H1 (cell line): ENCODE measurements around the gene KNCN. TPM values are rescaled to one million over a fixed set of nuclear protein-coding genes. Genes with fewer than 3 reads are reported as not detected.

Experiments
- CTCF ChIA-PET: fragments of 300-600 bp; sonication (Branson Sonifier 250); formaldehyde crosslinking; loops from one replicate; lab custom pipeline; 2021; ENCODE audit not compliant: partially characterized antibody; lab: Charles Lee
- POLR2A ChIA-PET: fragments of 300-600 bp; sonication (Branson Sonifier 250); formaldehyde crosslinking; loops from one replicate; lab custom pipeline; 2021; ENCODE audit warnings: inconsistent platforms; ENCODE audit not compliant: partially characterized antibody; lab: Charles Lee
- DNase-seq, 2 experiments: peaks; one replicate each; pipeline versions ENCODE4 v3.0.0 to v3.0.0-alpha.2; 2010 to 2022; ENCODE audit warnings: low spot score in 2 of 2, low read depth in 1 of 2, mixed read lengths in 1 of 2
- FAIRE-seq: peaks from 2 replicates; lab custom pipeline; 2011; peaks lifted over from hg19 to GRCh38; lab: Jason Lieb, UNC
- H2AFZ ChIP-seq: 2 replicates; pipeline ENCODE4 v1.8.1; 2012; ENCODE audit warnings: low read length, inconsistent platforms
- H2AK5ac ChIP-seq: 2 replicates; pipeline ENCODE4 v1.6.1; 2013; ENCODE audit warnings: low read depth, low read length
- H2BK120ac ChIP-seq: replicated peaks from 2 replicates; pipeline ENCODE3; 2013; ENCODE audit warnings: low read depth, low read length, inconsistent platforms
- H2BK12ac ChIP-seq: 2 replicates; pipeline ENCODE4 v1.6.1; 2013; ENCODE audit warnings: low read depth, low read length
- H2BK15ac ChIP-seq: 2 replicates; pipeline ENCODE4 v1.6.1; 2013; ENCODE audit warnings: low read length
- H2BK20ac ChIP-seq: 2 replicates; pipeline ENCODE4 v1.6.1; 2013; ENCODE audit warnings: low read length
- H2BK5ac ChIP-seq: 2 replicates; pipeline ENCODE4 v1.6.1; 2013; ENCODE audit warnings: low read depth, low read length
- H3K14ac ChIP-seq: 2 replicates; pipeline ENCODE4 v1.6.1; 2013; ENCODE audit warnings: inconsistent platforms; ENCODE audit not compliant: insufficient read length
- H3K18ac ChIP-seq: 2 replicates; pipeline ENCODE4 v1.6.1; 2013; ENCODE audit warnings: low read length; ENCODE audit errors: extremely low read depth
- H3K23ac ChIP-seq: 2 replicates; pipeline ENCODE4 v1.6.1; 2013; ENCODE audit warnings: inconsistent platforms; ENCODE audit not compliant: insufficient read length
- H3K23me2 ChIP-seq: 2 replicates; pipeline ENCODE4 v1.6.1; 2013; ENCODE audit warnings: low read depth, low read length
- H3K27ac ChIP-seq: 2 replicates; pipeline ENCODE4 v1.6.1; 2011; ENCODE audit warnings: low read depth, low read length, inconsistent platforms
- H3K27me3 ChIP-seq, 4 experiments: replicated peaks in 1 of 4; 1 replicate in 1 of 4; 2 replicates in 3 of 4; pipeline versions ENCODE4 v1.6.1 to v1.8.1; 2011 to 2013; ENCODE audit warnings: low read length in 3 of 4, mild to moderate bottlenecking in 3 of 4, inconsistent platforms in 2 of 4, mixed read lengths in 2 of 4, moderate library complexity in 1 of 4; ENCODE audit not compliant: control insufficient read depth in 3 of 4, insufficient read depth in 3 of 4; ENCODE audit errors: extremely low read depth in 1 of 4
- H3K36me3 ChIP-seq, 4 experiments: 2 replicates each; pipeline versions ENCODE4 v1.6.1 to v1.8.1; 2011 to 2013; ENCODE audit warnings: mild to moderate bottlenecking in 4 of 4, low read length in 3 of 4, moderate library complexity in 2 of 4, control low read depth in 1 of 4, inconsistent platforms in 1 of 4; ENCODE audit not compliant: insufficient read depth in 4 of 4, control insufficient read depth in 2 of 4
- H3K4ac ChIP-seq: replicated peaks from 2 replicates; pipeline ENCODE3; 2013; ENCODE audit warnings: low read length, low read depth, mixed read lengths, inconsistent platforms; ENCODE audit not compliant: insufficient read length
- H3K4me1 ChIP-seq, 4 experiments: replicated peaks in 1 of 4; 1 replicate in 1 of 4; 2 replicates in 3 of 4; pipeline versions ENCODE4 v1.6.1 to v1.8.1; 2011 to 2013; ENCODE audit warnings: low read length in 3 of 4, inconsistent platforms in 2 of 4, mixed read lengths in 1 of 4; ENCODE audit not compliant: insufficient read depth in 4 of 4, control insufficient read depth in 3 of 4
- H3K4me2 ChIP-seq, 2 experiments: 2 replicates each; pipeline versions ENCODE4 v1.6.1 to v1.8.1; 2011 to 2013; ENCODE audit warnings: low read depth in 2 of 2, low read length in 2 of 2, control low read depth in 1 of 2, inconsistent platforms in 1 of 2, mild to moderate bottlenecking in 1 of 2; ENCODE audit not compliant: insufficient read depth in 1 of 2
- H3K4me3 ChIP-seq, 4 experiments: fragments of 200-600, 300-600 bp in 1 of 4; sonication (generic), shearing (Covaris generic), sonication (Bioruptor Twin) in 1 of 4; 2 replicates each; pipeline versions ENCODE4 v1.5.1 to v1.8.1; 2011 to 2016; ENCODE audit warnings: low read length in 4 of 4, low read depth in 3 of 4, control low read depth in 2 of 4, inconsistent platforms in 2 of 4, mild to moderate bottlenecking in 2 of 4, mixed read lengths in 1 of 4, moderate library complexity in 1 of 4; ENCODE audit not compliant: insufficient read depth in 2 of 4; ENCODE audit errors: extremely low read depth in 1 of 4
- H3K56ac ChIP-seq: replicated peaks from 2 replicates; pipeline ENCODE3; 2013; ENCODE audit warnings: low read depth, mild to moderate bottlenecking, mixed read lengths, low read length, inconsistent platforms; ENCODE audit not compliant: insufficient read length
- H3K79me1 ChIP-seq: 2 replicates; pipeline ENCODE4 v1.6.1; 2013; ENCODE audit warnings: low read depth, low read length, control low read depth
- H3K79me2 ChIP-seq, 2 experiments: 2 replicates each; pipeline versions ENCODE4 v1.6.1 to v1.8.1; 2012 to 2013; ENCODE audit warnings: low read length in 2 of 2, mild to moderate bottlenecking in 2 of 2, inconsistent platforms in 1 of 2; ENCODE audit not compliant: insufficient read depth in 2 of 2, control insufficient read depth in 1 of 2
- H3K9ac ChIP-seq, 4 experiments: replicated peaks in 1 of 4; 1 replicate in 1 of 4; 2 replicates in 3 of 4; pipeline versions ENCODE4 v1.6.1 to v1.8.1; 2011 to 2013; ENCODE audit warnings: low read depth in 3 of 4, low read length in 3 of 4, control low read depth in 2 of 4, mild to moderate bottlenecking in 2 of 4, moderate library complexity in 2 of 4, inconsistent platforms in 1 of 4; ENCODE audit errors: extremely low read depth in 1 of 4
- H3K9me3 ChIP-seq, 2 experiments: 2 replicates each; pipeline versions ENCODE4 v1.6.1 to v1.8.1; 2012 to 2013; ENCODE audit warnings: mild to moderate bottlenecking in 2 of 2, moderate library complexity in 2 of 2, control low read depth in 1 of 2, inconsistent platforms in 1 of 2, low read depth in 1 of 2, low read length in 1 of 2, mixed read lengths in 1 of 2; ENCODE audit not compliant: insufficient read depth in 2 of 2
- H4K20me1 ChIP-seq, 2 experiments: replicated peaks in 1 of 2; 2 replicates each; pipeline versions ENCODE3 to v1.8.1; 2011 to 2013; ENCODE audit warnings: inconsistent platforms in 2 of 2, low read length in 2 of 2, mild to moderate bottlenecking in 1 of 2; ENCODE audit not compliant: insufficient read depth in 2 of 2, control insufficient read depth in 1 of 2
- H4K5ac ChIP-seq: 2 replicates; pipeline ENCODE4 v1.6.1; 2013; ENCODE audit warnings: low read length, low read depth, mixed read lengths, inconsistent platforms; ENCODE audit not compliant: insufficient read length
- H4K8ac ChIP-seq: 2 replicates; pipeline ENCODE4 v1.8.0; 2013; ENCODE audit warnings: mild to moderate bottlenecking, moderate library complexity, low read length, inconsistent platforms; ENCODE audit not compliant: insufficient read depth; ENCODE audit errors: extremely low read depth
- H4K91ac ChIP-seq: replicated peaks from 2 replicates; pipeline ENCODE3; 2013; ENCODE audit warnings: low read length, mixed read lengths, inconsistent platforms; ENCODE audit not compliant: insufficient read length
- CHD2 ChIP-seq: IDR thresholded peaks from 2 replicates; pipeline ENCODE4 v1.6.1; 2012; ENCODE audit warnings: low read length, improper control_type of control experiment
- EGR1 ChIP-seq: IDR thresholded peaks from 2 replicates; pipeline ENCODE4 v1.6.1; 2011; ENCODE audit warnings: low read depth, low read length, borderline replicate concordance
- FOSL1 ChIP-seq: IDR thresholded peaks from 2 replicates; pipeline ENCODE4 v1.6.1; 2011; ENCODE audit warnings: mild to moderate bottlenecking, low read depth, low read length, moderate library complexity; ENCODE audit not compliant: insufficient read depth
- NANOG ChIP-seq: IDR thresholded peaks from 2 replicates; pipeline ENCODE4 v1.6.1; 2011; ENCODE audit warnings: low read length, low read depth, mild to moderate bottlenecking, inconsistent platforms; ENCODE audit not compliant: insufficient read depth, poor library complexity, severe bottlenecking
- RAD21 ChIP-seq, 2 experiments: IDR thresholded peaks in 1 of 2; conservative IDR thresholded peaks in 1 of 2; 2 replicates each; pipeline ENCODE4 v1.6.1; 2011; ENCODE audit warnings: low read depth in 2 of 2, low read length in 2 of 2, improper control_type of control experiment in 1 of 2, inconsistent platforms in 1 of 2, mild to moderate bottlenecking in 1 of 2, moderate library complexity in 1 of 2
- SRF ChIP-seq: IDR thresholded peaks from 2 replicates; pipeline ENCODE4 v1.6.1; 2011; ENCODE audit warnings: mild to moderate bottlenecking, low read depth, low read length, moderate library complexity
- TAF1 ChIP-seq: IDR thresholded peaks from 2 replicates; pipeline ENCODE4 v1.6.1; 2011; ENCODE audit warnings: mild to moderate bottlenecking, low read depth, low read length
- WGBS, 2 experiments: shearing (Covaris generic) in 1 of 2; methylation state at CpG; one replicate each; pipeline versions ENCODE4 v1.1.6 to v1.1.7; 2013 to 2015; ENCODE audit warnings: low lambda C conversion rate in 2 of 2, mixed read lengths in 2 of 2, inconsistent platforms in 1 of 2, low coverage in 1 of 2, missing lambda C conversion rate in 1 of 2; ENCODE audit not compliant: insufficient replicate concordance in 2 of 2, insufficient coverage in 1 of 2, insufficient read length in 1 of 2; ENCODE audit errors: extremely low coverage in 1 of 2, missing lambda C conversion rate in 1 of 2; 5-methylcytosine and 5-hydroxymethylcytosine counted together
- polyA plus RNA-seq, 7 experiments: library from polyadenylated mRNA; depleted of rRNA in 3 of 7; stranded (reverse) in 5 of 7; unstranded in 2 of 7; fragments of >200 nt in 5 of 7; fragments of 200-250 nt in 2 of 7; gene quantifications; 1 replicate in 5 of 7; 2 replicates in 1 of 7; 4 replicates in 1 of 7; pipeline versions ENCODE4 v1.2.1 to v1.2.3, GENCODE V29; 2011 to 2013; ENCODE audit warnings: missing spikeins in 2 of 7, mixed read lengths in 2 of 7
- total RNA-seq: library from RNA; stranded (reverse); fragmentation: NEBNext Ultra II Directional; extraction: Animal tissue kit (Norgen Biotek cat#: 25700); gene quantifications from 2 replicates; pipeline ENCODE4 v1.2.1, GENCODE V29; 2021
- TF ChIP-seq, protein P1 (sequence below): IDR thresholded peaks from 2 replicates; pipeline ENCODE4 v1.6.1; 2011; ENCODE audit warnings: low read length, improper control_type of control experiment
- TF ChIP-seq, protein P2 (sequence below): IDR thresholded peaks from 2 replicates; pipeline ENCODE4 v1.6.1; 2012; ENCODE audit warnings: inconsistent platforms

KNCN gene
- total and polyA plus RNA-seq, 2 of the 8 experiments (the other 6 are each of a cell fraction or from before 2014, with no cell fraction given), result not detected

GRCh38 chr1:46557403-46557802 lies 6.0 kb upstream of the KNCN start:
- Histone ChIP-seq H3K27ac (no peak overlapping the region), H3K23ac (no peak overlapping the region), H2BK120ac (no peak overlapping the region), H3K9ac (no peak overlapping the region), H3K36me3 (no peaks in the 10 kb centered on the region), H2AFZ (no peak overlapping the region), H3K18ac (no peak overlapping the region), H4K8ac (no peak overlapping the region), H3K56ac (no peak overlapping the region), H2AK5ac (no peak overlapping the region), H3K27me3 (no peaks in the 10 kb centered on the region; a peak in 1 of 7 replicates), H2BK20ac (no peak overlapping the region), H3K79me2 (no peaks in the 10 kb centered on the region), H4K91ac (no peak overlapping the region), H4K20me1 (no peaks in the 10 kb centered on the region), H4K5ac (no peak overlapping the region), H3K4ac (no peak overlapping the region), H2BK5ac (no peak overlapping the region), H3K79me1 (no peaks in the 10 kb centered on the region; the same call in 1 of the 2 replicates), H3K23me2 (no peaks in the 10 kb centered on the region), H2BK12ac (no peak overlapping the region), H3K4me2 (no peak overlapping the region), H3K4me3 (no peak overlapping the region), H3K9me3 (no peaks in the 10 kb centered on the region)
- CTCF ChIA-PET, result interaction anchor here (4.3 kb wide), 1 partner anchor 10 kb away, joined by 26 read pairs; no protein-coding TSS in a partner anchor
- DNase-seq (no peak), FAIRE-seq (no peak)
- 78% methylated on average over 5 of the region's 5 CpGs; no CpG with 5 or more reads in 1 of the 2 experiments for WGBS, 2 experiments
- POLR2A ChIA-PET, result no interaction called here
- TF ChIP-seq FOSL1, result no peak
- TF ChIP-seq SRF, result no peak
- TF ChIP-seq CHD2, result no peak
- TF ChIP-seq, protein P1, sequence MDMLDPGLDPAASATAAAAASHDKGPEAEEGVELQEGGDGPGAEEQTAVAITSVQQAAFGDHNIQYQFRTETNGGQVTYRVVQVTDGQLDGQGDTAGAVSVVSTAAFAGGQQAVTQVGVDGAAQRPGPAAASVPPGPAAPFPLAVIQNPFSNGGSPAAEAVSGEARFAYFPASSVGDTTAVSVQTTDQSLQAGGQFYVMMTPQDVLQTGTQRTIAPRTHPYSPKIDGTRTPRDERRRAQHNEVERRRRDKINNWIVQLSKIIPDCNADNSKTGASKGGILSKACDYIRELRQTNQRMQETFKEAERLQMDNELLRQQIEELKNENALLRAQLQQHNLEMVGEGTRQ, result no peak
- TF ChIP-seq TAF1, result no peak
- TF ChIP-seq RAD21 (IDR thresholded peaks at IDR 0.05 in 1 of 2, conservative IDR thresholded peaks at IDR 0.05 in 1 of 2; ENCODE audit: low read depth in 2 of 2, low read length in 2 of 2), result no peak
- TF ChIP-seq EGR1, result no peak
- TF ChIP-seq, protein P2, sequence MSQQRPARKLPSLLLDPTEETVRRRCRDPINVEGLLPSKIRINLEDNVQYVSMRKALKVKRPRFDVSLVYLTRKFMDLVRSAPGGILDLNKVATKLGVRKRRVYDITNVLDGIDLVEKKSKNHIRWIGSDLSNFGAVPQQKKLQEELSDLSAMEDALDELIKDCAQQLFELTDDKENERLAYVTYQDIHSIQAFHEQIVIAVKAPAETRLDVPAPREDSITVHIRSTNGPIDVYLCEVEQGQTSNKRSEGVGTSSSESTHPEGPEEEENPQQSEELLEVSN, result no peak
- no peak for TF ChIP-seq NANOG
- TF ChIP-seq, all 59 proteins: peak for 0
- Histone ChIP-seq H3K14ac (no peak overlapping the region), H3K4me1 (no peaks in the 10 kb centered on the region; a peak in 1 of 7 replicates), H2BK15ac (no peak overlapping the region)
